ENCODE results near the gene SH3BP4.
A peak's percentile ranks its signal among the peaks of the same experiment; 100 is the strongest.
"Not testable (repeated sequence)": the region's sequence is repeated elsewhere in the genome, so short reads cannot be mapped to it uniquely, and the experiment has no call there.

The SH3BP4 gene

DNA sequence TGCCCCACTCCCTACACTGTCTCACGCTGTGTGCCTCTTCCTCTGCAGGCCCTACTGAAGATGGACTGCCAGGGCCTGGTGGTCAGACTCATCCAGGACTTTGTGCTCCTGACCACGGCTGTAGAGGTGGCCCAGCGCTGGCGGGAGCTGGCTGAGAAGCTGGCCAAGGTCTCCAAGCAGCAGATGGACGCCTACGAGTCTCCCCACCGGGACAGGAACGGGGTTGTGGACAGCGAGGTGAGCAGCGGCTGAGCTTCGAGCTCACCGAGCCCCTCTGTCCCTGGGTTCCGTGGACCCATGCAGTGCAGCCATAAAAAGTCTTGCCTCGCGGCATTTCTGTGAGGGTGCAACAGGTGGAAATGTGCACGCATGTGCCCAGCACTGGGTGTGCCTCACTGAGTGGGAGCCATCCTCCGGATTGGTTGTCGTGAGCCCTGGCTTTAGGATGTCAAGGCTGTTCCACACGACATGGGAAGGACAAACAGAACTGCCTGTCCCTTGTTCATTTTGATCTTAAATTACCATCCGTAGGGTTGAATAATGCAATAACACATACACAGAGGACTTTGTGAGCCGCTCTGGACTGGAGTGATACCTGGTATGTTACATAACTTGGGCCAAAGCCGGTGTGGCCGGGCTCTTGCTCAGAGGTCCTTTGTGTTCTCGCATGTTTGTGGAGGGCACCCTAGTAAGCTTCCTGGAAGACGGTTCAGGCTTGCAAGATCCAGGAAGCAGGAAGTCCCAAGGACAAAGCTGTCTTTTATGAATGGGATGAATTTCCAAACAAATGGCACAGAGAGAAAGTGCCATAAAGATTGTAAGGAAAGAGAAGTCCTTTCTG is 100.9 kb downstream of the SH3BP4 start:
- DNase-seq (ENCODE audit: low read depth), result no peak
- TF ChIP-seq CTCF (IDR thresholded peaks at IDR 0.05; ENCODE audit: control insufficient read depth, insufficient read depth, low read depth, low read length, missing control alignments), result no peak
- no peak overlapping the region for H3K4me3 ChIP-seq (ENCODE audit: control insufficient read depth, low read depth, low read length)

DNA sequence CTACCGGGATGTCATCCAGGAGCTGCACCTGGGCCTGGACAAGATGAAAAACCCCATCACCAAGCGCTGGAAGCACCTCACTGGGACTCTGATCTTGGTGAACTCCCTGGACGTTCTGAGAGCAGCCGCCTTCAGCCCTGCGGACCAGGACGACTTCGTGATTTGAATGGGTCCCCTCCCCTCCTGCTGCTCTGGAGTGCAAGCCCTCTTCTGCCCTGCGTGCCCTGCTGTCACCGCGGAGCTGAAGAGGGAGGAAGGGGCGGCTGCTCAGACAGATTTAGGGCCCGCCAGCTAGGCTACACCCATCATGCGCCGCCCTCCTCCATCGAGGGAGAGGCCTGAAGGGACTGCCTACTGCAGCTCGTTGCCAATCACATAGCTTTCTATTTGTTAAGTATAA is 101.8 kb downstream of the SH3BP4 start:
- no peak for DNase-seq (ENCODE audit: low read depth)

DNA sequence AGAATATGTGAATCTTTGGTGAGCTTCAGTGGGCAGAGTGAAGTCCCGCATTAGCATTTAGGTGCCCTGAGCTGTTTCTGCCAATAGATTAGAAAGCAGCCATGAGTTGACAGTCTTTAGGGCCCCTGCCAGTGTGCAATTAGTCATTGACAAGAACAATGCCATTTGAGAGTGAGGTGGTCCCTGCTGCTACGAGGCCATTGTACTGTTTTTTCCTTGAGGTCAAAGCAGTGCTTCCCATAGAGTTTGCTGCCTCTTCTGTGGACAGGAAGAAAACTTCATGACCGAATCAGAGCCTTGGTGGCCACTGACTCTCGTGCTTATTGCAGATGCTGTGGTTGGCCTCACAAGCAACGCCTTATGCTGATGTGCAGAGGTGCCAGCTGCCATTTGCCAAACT is 102.7 kb downstream of the SH3BP4 start:
- TF ChIP-seq CTCF (IDR thresholded peaks at IDR 0.05; ENCODE audit: control insufficient read depth, insufficient read depth, low read depth, low read length, missing control alignments), result no peak
- no peak for DNase-seq (ENCODE audit: low read depth)
- H3K4me3 ChIP-seq (ENCODE audit: control insufficient read depth, low read depth, low read length), result no peak overlapping the region

More for the DNA sequence above, 101.8 kb downstream of the SH3BP4 start:
- no peak overlapping the region for H3K4me3 ChIP-seq (ENCODE audit: control insufficient read depth, low read depth, low read length)
- no peak for TF ChIP-seq CTCF (IDR thresholded peaks at IDR 0.05; ENCODE audit: control insufficient read depth, insufficient read depth, low read depth, low read length, missing control alignments)

- no peak overlapping the region for H3K4me3 ChIP-seq (ENCODE audit: control insufficient read depth, low read depth, low read length)
- no peak for TF ChIP-seq CTCF (IDR thresholded peaks at IDR 0.05; ENCODE audit: control insufficient read depth, insufficient read depth, low read depth, low read length, missing control alignments)
- no peak for DNase-seq (ENCODE audit: low read depth)
Observed at GRCh38 chr2:235054919-235055318, 103.1 kb downstream of the SH3BP4 start.

DNA sequence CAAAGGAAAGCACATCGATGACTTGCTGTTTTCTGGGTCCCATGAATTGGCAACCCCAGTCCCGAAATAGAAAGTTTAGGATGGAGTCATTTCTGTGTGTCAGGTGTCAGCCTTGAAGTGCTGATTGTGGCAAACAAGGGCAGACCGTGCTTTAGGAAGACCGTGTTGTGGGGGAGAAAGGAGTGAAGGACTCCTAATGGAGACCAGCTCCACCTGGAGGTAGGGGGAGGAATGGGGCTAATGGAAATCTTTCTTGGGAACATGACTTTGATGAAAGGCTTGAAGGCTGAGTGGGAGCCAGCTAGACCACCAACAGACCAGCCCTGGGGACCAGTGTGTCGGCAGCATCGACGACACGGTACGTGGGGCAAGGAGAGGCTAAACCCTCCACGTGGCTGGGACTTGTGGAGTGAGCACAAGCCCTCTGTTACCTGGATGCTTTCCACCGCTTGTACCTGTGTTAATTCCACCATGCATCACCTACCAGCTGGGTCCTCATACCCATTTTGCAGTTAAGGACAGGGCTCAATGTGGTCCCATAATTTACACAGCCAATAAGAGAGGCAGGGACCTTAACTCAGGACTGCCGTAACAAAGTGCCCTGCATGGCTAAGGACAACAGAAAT is 104.2 kb downstream of the SH3BP4 start:
- TF ChIP-seq CTCF (IDR thresholded peaks at IDR 0.05; ENCODE audit: control insufficient read depth, insufficient read depth, low read depth, low read length, missing control alignments), result peak; percentile 44
- no peak overlapping the region for H3K4me3 ChIP-seq (ENCODE audit: control insufficient read depth, low read depth, low read length)
- no peak for DNase-seq (ENCODE audit: low read depth)

- DNase-seq (ENCODE audit: low read depth), result no peak
- TF ChIP-seq CTCF (IDR thresholded peaks at IDR 0.05; ENCODE audit: control insufficient read depth, insufficient read depth, low read depth, low read length, missing control alignments), result no peak
- H3K4me3 ChIP-seq (ENCODE audit: control insufficient read depth, low read depth, low read length), result no peak overlapping the region
Observed at GRCh38 chr2:235056768-235057167, 105.0 kb downstream of the SH3BP4 start.

DNA sequence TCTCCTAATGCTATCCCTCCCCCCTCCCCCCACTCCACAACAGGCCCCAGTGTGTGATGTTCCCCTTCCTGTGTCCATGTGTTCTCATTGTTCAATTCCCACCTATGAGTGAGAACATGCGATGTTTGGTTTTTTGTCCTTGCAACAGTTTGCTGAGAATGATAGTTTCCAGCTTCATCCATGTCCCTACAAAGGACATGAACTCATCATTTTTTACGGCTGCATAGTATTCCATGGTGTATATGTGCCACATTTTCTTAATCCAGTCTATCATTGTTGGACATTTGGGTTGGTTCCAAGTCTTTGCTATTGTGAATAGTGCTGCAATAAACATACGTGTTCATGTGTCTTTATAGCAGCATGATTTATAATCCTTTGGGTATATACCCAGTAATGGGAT is 105.8 kb downstream of the SH3BP4 start:
- not testable (repeated sequence) for H3K4me3 ChIP-seq (ENCODE audit: control insufficient read depth, low read depth, low read length); DNase-seq (ENCODE audit: low read depth)

Measured in AG09309 (cell line).